ENCODE measurements around the gene PLTP.
"Not testable (repeated sequence)": the region's sequence is repeated elsewhere in the genome, so short reads cannot be mapped to it uniquely, and the experiment has no call there.

PLTP gene

GRCh38 chr20:45904583-45905504 is 7.1 kb downstream of the PLTP start:
- no peak overlapping the region for H3K4me3 ChIP-seq (ENCODE audit: low read depth, low read length)
- in situ Hi-C loops (cut with HindIII; ENCODE audit: low sequenced_read_pairs), result no loop called here
- DNase-seq (ENCODE audit: low read depth), result no peak
- TF ChIP-seq CTCF (IDR thresholded peaks at IDR 0.05; ENCODE audit: low read depth, low read length, missing control alignments), result no peak

- no peak for DNase-seq (ENCODE audit: low read depth)
- no peak overlapping the region for H3K4me3 ChIP-seq (ENCODE audit: low read depth, low read length)
- TF ChIP-seq CTCF (IDR thresholded peaks at IDR 0.05; ENCODE audit: low read depth, low read length, missing control alignments), result no peak
- in situ Hi-C loops (cut with HindIII; ENCODE audit: low sequenced_read_pairs), result no loop called here
Measured at GRCh38 chr20:45902199-45902701, 9.7 kb downstream of the PLTP start.

GRCh38 chr20:45901332-45901731 is 10.6 kb downstream of the PLTP start:
- DNase-seq (ENCODE audit: low read depth), result not testable (repeated sequence)

GRCh38 chr20:45899046-45899835 is 12.7 kb downstream of the PLTP start:
- no peak overlapping the region for H3K4me3 ChIP-seq (ENCODE audit: low read depth, low read length)
- no peak for TF ChIP-seq CTCF (IDR thresholded peaks at IDR 0.05; ENCODE audit: low read depth, low read length, missing control alignments)
- in situ Hi-C loops (cut with HindIII; ENCODE audit: low sequenced_read_pairs), result no loop called here
- DNase-seq (ENCODE audit: low read depth), result no peak

More at GRCh38 chr20:45901332-45901731, 10.6 kb downstream of the PLTP start:
- H3K4me3 ChIP-seq (ENCODE audit: low read depth, low read length); in situ Hi-C loops (cut with HindIII; ENCODE audit: low sequenced_read_pairs): not testable (repeated sequence)

- in situ Hi-C loops (cut with HindIII; ENCODE audit: low sequenced_read_pairs), result no loop called here
- no peak overlapping the region for H3K4me3 ChIP-seq (ENCODE audit: low read depth, low read length)
- DNase-seq (ENCODE audit: low read depth), result no peak
- TF ChIP-seq CTCF (IDR thresholded peaks at IDR 0.05; ENCODE audit: low read depth, low read length, missing control alignments), result no peak
Measured at GRCh38 chr20:45898285-45898684, 13.7 kb downstream of the PLTP start.

GRCh38 chr20:45897692-45898091 is 14.3 kb downstream of the PLTP start:
- DNase-seq (ENCODE audit: low read depth), result no peak
- TF ChIP-seq CTCF (IDR thresholded peaks at IDR 0.05; ENCODE audit: low read depth, low read length, missing control alignments), result no peak
- in situ Hi-C loops (cut with HindIII; ENCODE audit: low sequenced_read_pairs), result no loop called here
- H3K4me3 ChIP-seq (ENCODE audit: low read depth, low read length), result no peak overlapping the region
